Pancreas (tissue), 10 donors: ENCODE measurements around the gene VEGFB. TPM values are rescaled to one million over a fixed set of nuclear protein-coding genes. Genes with fewer than 3 reads are reported as not detected.

Experiments
- ATAC-seq, 4 donors: fragments of 200-7000 bp; cut with Tn5 transposase; one replicate each; pipeline versions ENCODE4 v1.8.0 to v1.9.1; 2020; ENCODE audit warnings: mild to moderate bottlenecking in 4 of 4, moderate library complexity in 4 of 4
- DNase-seq, 6 donors: peaks; one replicate each; pipeline ENCODE4 v3.0.0-alpha.2; 2020
- FAIRE-seq: peaks from 2 replicates; lab custom pipeline; 2012; peaks lifted over from hg19 to GRCh38; lab: Jason Lieb, UNC
- H3K27ac ChIP-seq, 4 donors: fragments of 200-600 bp; sonication (generic); 1 replicate in 3 of 4; 2 replicates in 1 of 4; pipeline versions ENCODE4 v1.5.0 to v1.8.0; 2020
- H3K27me3 ChIP-seq, 4 donors: fragments of 200-600 bp; one replicate each; pipeline ENCODE4 v1.8.0; 2021
- H3K36me3 ChIP-seq, 3 donors: fragments of 200-600 bp; sonication (generic) in 1 of 3; one replicate each; pipeline versions ENCODE4 v1.5.0 to v1.8.0; 2020 to 2021
- H3K4me1 ChIP-seq, 3 donors: fragments of 200-600 bp; one replicate each; pipeline ENCODE4 v1.8.0; 2021
- H3K4me3 ChIP-seq, 4 donors: fragments of 200-600 bp; sonication (generic) in 2 of 4; one replicate each; pipeline versions ENCODE4 v1.5.0 to v1.8.0; 2020 to 2021
- H3K9me3 ChIP-seq, 4 donors: fragments of 200-600 bp; one replicate each; pipeline ENCODE4 v1.8.0; 2021
- CTCF ChIP-seq, 4 donors: fragments of 200-600 bp; sonication (generic) in 3 of 4; IDR thresholded peaks; one replicate each; pipeline versions ENCODE4 v1.5.0 to v1.8.0; 2021; ENCODE audit warnings: antibody characterized with exemption in 4 of 4
- WGBS, 2 donors: extraction: QIAGEN DNeasy Blood & Tissue Kit; methylation state at CpG; one replicate each; pipeline ENCODE4 v1.1.7; 2013; 5-methylcytosine and 5-hydroxymethylcytosine counted together
- intact Hi-C, 3 donors: fragments of 100-400 bp; cut with DNase I; formaldehyde crosslinking; loops; one replicate each; pipeline versions ENCODE4 v1.11.1 to v1.14.2; 2022
- polyA plus RNA-seq, 2 donors: library from polyadenylated mRNA; stranded (reverse); fragments of 200-250 nt; gene quantifications; one replicate each; pipeline ENCODE4 v1.2.3, GENCODE V29; 2013
- total RNA-seq, 6 donors: library from RNA; stranded (reverse); fragmentation: NEBNext Ultra II Directional in 4 of 6; extraction: Animal tissue kit (Norgen Biotek cat#: 25700) in 4 of 6; gene quantifications; one replicate each; pipeline versions ENCODE4 v1.2.1 to v1.2.4, GENCODE V29; 2021 to 2023
- donor health status: healthy with polysubstance abuse.
- donor health status: DM: no; HTN: no; CAD: no; lungs with moderate emphysema.
- donor health status: DM: no; HTN: no; CAD: no.
- donor health status: control.
- donor health status: control.
- donor health status: Bipolar disorder and iron deficiency.
- donor health status: DM: yes; HTN: yes; CAD: no.
- donor health status: DM: no; HTN: no; CAD: no.
- donor health status: DM: no; HTN: no; CAD: no.
- donor health status: DM: yes; HTN: yes; CAD: no.

VEGFB gene
- total and polyA plus RNA-seq, 8 donors: 54.1 to 115 (median 63.2) TPM

- no peak for ATAC-seq
- no peak for TF ChIP-seq CTCF (IDR thresholded peaks at IDR 0.05)
- no peak for DNase-seq
- H3K4me1 ChIP-seq: no peaks in the 10 kb centered on the region
- no peak for FAIRE-seq
- H3K4me3 ChIP-seq: no peak overlapping the region
- WGBS, 2 donors: 79 to 86% methylated on average over 4 of the region's 4 CpGs
- H3K27me3 ChIP-seq: no peaks in the 10 kb centered on the region
- peaks cover 0 to 19% (median 0%) of the 10 kb centered on the region in 3 donors for H3K36me3 ChIP-seq
- intact Hi-C loops: loop anchor here in 1 of 3 donors (5.0 kb wide), 1 partner anchor 52 kb away; the partner anchor contains the start of gene FERMT3
- H3K9me3 ChIP-seq: no peaks in the 10 kb centered on the region
- no peak overlapping the region for H3K27ac ChIP-seq
Measured at GRCh38 chr11:64259533-64260067, 25.2 kb downstream of the VEGFB start.

DNA sequence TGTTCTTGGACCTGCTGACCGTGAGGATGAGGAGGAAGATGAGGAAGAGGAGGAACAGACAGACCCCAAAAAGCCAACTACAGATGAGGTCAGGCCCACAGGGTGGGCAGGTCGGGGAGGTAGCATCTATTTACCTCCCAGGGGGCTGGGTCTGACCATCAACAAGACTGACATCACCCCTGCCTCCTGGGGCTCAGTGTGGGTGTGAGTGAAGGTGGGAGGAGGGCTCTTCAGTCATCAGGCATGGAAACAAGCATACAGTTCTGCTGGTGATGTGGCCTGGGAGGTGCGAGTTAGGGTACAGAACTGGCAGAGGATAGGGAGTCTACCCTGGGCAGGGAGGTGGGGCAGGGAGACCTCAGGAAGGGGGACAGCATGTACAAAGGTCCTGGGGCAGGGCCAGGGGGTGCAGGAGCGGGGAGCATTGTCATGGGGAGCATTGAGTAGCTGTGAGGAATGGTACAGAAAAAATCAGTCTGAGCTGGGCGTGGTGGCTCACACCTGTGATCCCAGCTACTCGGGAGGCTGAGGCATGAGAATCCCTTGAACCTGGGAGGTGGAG is 25.8 kb downstream of the VEGFB start:
- intact Hi-C loops: loop anchor here in 1 of 3 donors (5.0 kb wide), 1 partner anchor 53 kb away; the partner anchor contains the start of gene FERMT3
- 93 to 95% methylated on average over 6 of the region's 6 CpGs for WGBS, 2 donors
- H3K36me3 ChIP-seq: peaks cover 0 to 19% (median 0%) of the 10 kb centered on the region in 3 donors

GRCh38 chr11:64261556-64262080 is 27.2 kb downstream of the VEGFB start:
- Histone ChIP-seq H3K27me3 (no peaks in the 10 kb centered on the region), H3K36me3 (peaks cover 0 to 12% (median 0%) of the 10 kb centered on the region in 3 donors), H3K4me3 (no peak overlapping the region), H3K9me3 (no peaks in the 10 kb centered on the region), H3K4me1 (no peaks in the 10 kb centered on the region), H3K27ac (no peak overlapping the region)
- DNase-seq (peak in 2 of 6 donors; percentile 33 to 48), FAIRE-seq (no peak), ATAC-seq (no peak)
- no peak for TF ChIP-seq CTCF (IDR thresholded peaks at IDR 0.05)
- intact Hi-C loops: loop anchor here in 1 of 3 donors (5.0 kb wide), 1 partner anchor 54 kb away; the partner anchor contains the start of gene FERMT3
- 90 to 92% methylated on average over 17 to 18 of the region's 18 CpGs for WGBS, 2 donors

More for the DNA sequence above, 25.8 kb downstream of the VEGFB start:
- Histone ChIP-seq H3K27me3 (no peaks in the 10 kb centered on the region), H3K9me3 (no peaks in the 10 kb centered on the region), H3K4me1 (no peaks in the 10 kb centered on the region), H3K4me3 (no peak overlapping the region), H3K27ac (no peak overlapping the region)
- FAIRE-seq: no peak
- DNase-seq: peak in 1 of 6 donors; percentile 12
- TF ChIP-seq CTCF (IDR thresholded peaks at IDR 0.05): no peak
- no peak for ATAC-seq

GRCh38 chr11:64262271-64263002 is 28.1 kb downstream of the VEGFB start:
- WGBS, 2 donors: 94% methylated on average over 42 of the region's 42 CpGs
- no peaks in the 10 kb centered on the region for H3K9me3 ChIP-seq
- no peak for ATAC-seq
- FAIRE-seq: no peak
- TF ChIP-seq CTCF (IDR thresholded peaks at IDR 0.05): no peak
- H3K4me3 ChIP-seq: no peak overlapping the region
- DNase-seq: peak in 3 of 6 donors; percentile 37 to 76 (median 57)
- intact Hi-C loops: loop anchor here in 1 of 3 donors (5.0 kb wide), 1 partner anchor 55 kb away; the partner anchor contains the start of gene FERMT3
- no peaks in the 10 kb centered on the region for H3K27me3 ChIP-seq
- no peaks in the 10 kb centered on the region for H3K4me1 ChIP-seq
- peaks cover 0 to 10% (median 0%) of the 10 kb centered on the region in 3 donors for H3K36me3 ChIP-seq
- H3K27ac ChIP-seq: no peak overlapping the region
